ENCODE measurements around the gene PRKD1. TPM values are rescaled to one million over a fixed set of nuclear protein-coding genes. Genes with fewer than 3 reads are reported as not detected.

PRKD1 gene
- total and polyA plus RNA-seq, 10 of the 15 experiments (the other 5 are each of a cell fraction or from before 2014, with no cell fraction given), result 0.02 to 0.56 TPM; not detected in 8

DNA sequence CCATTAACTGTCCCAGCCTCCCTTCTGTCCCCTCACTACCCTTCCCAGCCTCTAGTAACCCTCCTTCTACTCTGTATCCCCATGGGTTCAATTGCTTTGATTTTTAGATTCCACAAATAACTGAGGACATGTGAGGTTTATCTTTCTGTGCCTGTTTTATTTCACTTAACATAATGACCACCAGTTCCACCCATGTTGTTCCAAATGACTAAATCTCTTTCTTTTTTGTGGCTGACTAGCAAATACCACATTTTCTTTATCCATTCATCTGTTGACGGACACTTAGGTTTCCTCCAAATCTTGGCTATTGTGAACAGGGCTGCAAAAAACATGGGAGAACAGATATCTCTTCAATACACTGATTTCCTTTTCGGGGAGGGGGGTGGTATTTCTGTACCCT is 65.7 kb downstream of the PRKD1 start:
- ChIA-PET CTCF (no interaction called here), POLR2A (no interaction called here), SMC1A (ENCODE audit: uncharacterized antibody, unreplicated experiment) (no interaction called here), RAD21 (ENCODE audit: unreplicated experiment) (no interaction called here)
- TF ChIP-seq YBX1 (IDR thresholded peaks at IDR 0.05), result no peak
- TF ChIP-seq HCFC1 (IDR thresholded peaks at IDR 0.05; ENCODE audit: low read length), result no peak
- TF ChIP-seq ATF2 (IDR thresholded peaks at IDR 0.05; ENCODE audit: low read length), result no peak
- TF ChIP-seq RBBP5 (conservative IDR thresholded peaks at IDR 0.05), result no peak
- TF ChIP-seq TARDBP (IDR thresholded peaks at IDR 0.05; ENCODE audit: borderline replicate concordance), result no peak
- no peak for TF ChIP-seq TCF3 (IDR thresholded peaks at IDR 0.05; ENCODE audit: borderline replicate concordance, insufficient read depth, low read depth, low read length)
- no peak for TF ChIP-seq POU2F2 (IDR thresholded peaks at IDR 0.05; ENCODE audit: borderline replicate concordance, low read depth, low read length)
- TF ChIP-seq RAD51 (IDR thresholded peaks at IDR 0.05), result no peak
- no peak for TF ChIP-seq PAX8 (IDR thresholded peaks at IDR 0.05)
- TF ChIP-seq SREBF1 (IDR thresholded peaks at IDR 0.05; ENCODE audit: low read length), result no peak
- TF ChIP-seq, protein P1, sequence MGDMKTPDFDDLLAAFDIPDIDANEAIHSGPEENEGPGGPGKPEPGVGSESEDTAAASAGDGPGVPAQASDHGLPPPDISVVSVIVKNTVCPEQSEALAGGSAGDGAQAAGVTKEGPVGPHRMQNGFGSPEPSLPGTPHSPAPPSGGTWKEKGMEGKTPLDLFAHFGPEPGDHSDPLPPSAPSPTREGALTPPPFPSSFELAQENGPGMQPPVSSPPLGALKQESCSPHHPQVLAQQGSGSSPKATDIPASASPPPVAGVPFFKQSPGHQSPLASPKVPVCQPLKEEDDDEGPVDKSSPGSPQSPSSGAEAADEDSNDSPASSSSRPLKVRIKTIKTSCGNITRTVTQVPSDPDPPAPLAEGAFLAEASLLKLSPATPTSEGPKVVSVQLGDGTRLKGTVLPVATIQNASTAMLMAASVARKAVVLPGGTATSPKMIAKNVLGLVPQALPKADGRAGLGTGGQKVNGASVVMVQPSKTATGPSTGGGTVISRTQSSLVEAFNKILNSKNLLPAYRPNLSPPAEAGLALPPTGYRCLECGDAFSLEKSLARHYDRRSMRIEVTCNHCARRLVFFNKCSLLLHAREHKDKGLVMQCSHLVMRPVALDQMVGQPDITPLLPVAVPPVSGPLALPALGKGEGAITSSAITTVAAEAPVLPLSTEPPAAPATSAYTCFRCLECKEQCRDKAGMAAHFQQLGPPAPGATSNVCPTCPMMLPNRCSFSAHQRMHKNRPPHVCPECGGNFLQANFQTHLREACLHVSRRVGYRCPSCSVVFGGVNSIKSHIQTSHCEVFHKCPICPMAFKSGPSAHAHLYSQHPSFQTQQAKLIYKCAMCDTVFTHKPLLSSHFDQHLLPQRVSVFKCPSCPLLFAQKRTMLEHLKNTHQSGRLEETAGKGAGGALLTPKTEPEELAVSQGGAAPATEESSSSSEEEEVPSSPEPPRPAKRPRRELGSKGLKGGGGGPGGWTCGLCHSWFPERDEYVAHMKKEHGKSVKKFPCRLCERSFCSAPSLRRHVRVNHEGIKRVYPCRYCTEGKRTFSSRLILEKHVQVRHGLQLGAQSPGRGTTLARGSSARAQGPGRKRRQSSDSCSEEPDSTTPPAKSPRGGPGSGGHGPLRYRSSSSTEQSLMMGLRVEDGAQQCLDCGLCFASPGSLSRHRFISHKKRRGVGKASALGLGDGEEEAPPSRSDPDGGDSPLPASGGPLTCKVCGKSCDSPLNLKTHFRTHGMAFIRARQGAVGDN (IDR thresholded peaks at IDR 0.05), result no peak
- no peak for TF ChIP-seq SMAD5 (IDR thresholded peaks at IDR 0.05; ENCODE audit: low read depth)
- FAIRE-seq (no peak), ATAC-seq (no peak), DNase-seq (ENCODE audit: low read depth, low spot score) (no peak)
- H3K27me3 ChIP-seq (replicated peaks in 1 of 2; ENCODE audit: control insufficient read depth in 2 of 2, insufficient read depth in 2 of 2, low read length in 1 of 2), result no peaks in the 10 kb centered on the region
- H3K79me2 ChIP-seq (ENCODE audit: control insufficient read depth, insufficient read depth, low read length), result no peaks in the 10 kb centered on the region
- no peak overlapping the region for H3K9ac ChIP-seq (ENCODE audit: control insufficient read depth, insufficient read depth, low read length)
- H3K27ac ChIP-seq (ENCODE audit: control insufficient read depth, insufficient read depth), result no peak overlapping the region
- H2AFZ ChIP-seq (ENCODE audit: control insufficient read depth, low read depth, low read length), result no peak overlapping the region
- intact Hi-C loops (cut with micrococcal nuclease; ENCODE audit: unreplicated experiment) (no loop called here), in situ Hi-C loops (cut with MboI) (no loop called here)
- no peak overlapping the region for H3K4me2 ChIP-seq (ENCODE audit: control insufficient read depth, insufficient read depth)
- H4K20me1 ChIP-seq (ENCODE audit: control insufficient read depth, insufficient read depth), result no peaks in the 10 kb centered on the region
- BruUV-seq (replicated peaks), result no TSS peak
- H3K4me3 ChIP-seq, result no peak overlapping the region
- H3K36me3 ChIP-seq (ENCODE audit: control insufficient read depth in 2 of 2, insufficient read depth in 2 of 2, low read length in 1 of 2), result no peaks in the 10 kb centered on the region
- H3K4me1 ChIP-seq (ENCODE audit: control insufficient read depth, insufficient read depth, low read length), result peaks cover 4% of the 10 kb centered on the region
- 32% methylated on average over 2 of the region's 2 CpGs for WGBS (ENCODE audit: insufficient coverage, insufficient replicate concordance, low lambda C conversion rate, missing lambda C conversion rate)
- no peaks in the 10 kb centered on the region for H3K9me3 ChIP-seq (replicated peaks; ENCODE audit: control insufficient read depth, insufficient read depth, low read length)
